Transverse colon (tissue), 4 donors: ENCODE measurements around the gene NDEL1.

Source experiments
- CTCF ChIP-seq, 5 experiments: fragments of 200-600 bp in 3 of 5; fragments of 450-650 bp in 2 of 5; sonication (generic) in 3 of 5; IDR thresholded peaks; 1 replicate in 2 of 5; 2 replicates in 3 of 5; pipeline ENCODE4 v1.5.1; 2016 to 2017; ENCODE audit warnings: antibody characterized with exemption in 5 of 5, inconsistent platforms in 3 of 5, mild to moderate bottlenecking in 2 of 5, moderate library complexity in 1 of 5
- POLR2A ChIP-seq: fragments of 450-650 bp; IDR thresholded peaks from one replicate; pipeline ENCODE4 v1.6.1; 2016; ENCODE audit warnings: antibody characterized with exemption, mild to moderate bottlenecking, moderate library complexity
- POLR2AphosphoS5 ChIP-seq, 3 donors: sonication (generic); formaldehyde crosslinking; IDR thresholded peaks; one replicate each; pipeline ENCODE4 v1.6.1; 2016; ENCODE audit warnings: antibody characterized with exemption in 3 of 3

DNA sequence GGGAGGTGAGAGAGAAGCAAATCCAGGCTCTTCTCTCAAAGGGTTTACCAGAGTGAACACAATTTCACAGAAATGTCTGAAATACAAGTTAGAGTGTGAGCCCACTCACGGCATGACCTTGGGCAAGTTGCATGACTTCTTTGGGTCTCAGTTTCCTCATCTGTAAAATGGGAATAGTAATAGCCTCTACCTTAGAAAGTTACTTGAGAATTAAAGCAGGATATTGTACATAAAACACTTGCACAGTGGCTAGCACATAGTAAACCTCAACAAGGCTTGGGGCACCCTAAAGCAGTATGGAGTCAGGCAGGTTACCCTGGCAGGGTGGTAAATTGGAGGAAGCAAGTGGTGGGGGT lies 24.8 kb upstream of the NDEL1 start:
- TF ChIP-seq CTCF (IDR thresholded peaks at IDR 0.05) (no peak), POLR2A (no peak), POLR2AphosphoS5 (IDR thresholded peaks at IDR 0.05) (no peak)
